Urinary bladder (tissue), 4 donors: ENCODE data around the gene EPB41L5. TPM values are rescaled to one million over a fixed set of nuclear protein-coding genes. Genes with fewer than 3 reads are reported as not detected.
"Not testable (repeated sequence)": the region's sequence is repeated elsewhere in the genome, so short reads cannot be mapped to it uniquely, and the experiment has no call there.

Experiments used
- DNase-seq: peaks from one replicate; pipeline ENCODE4 v3.0.0-alpha.2; 2015; ENCODE audit errors: extremely low spot score
- H3K27ac ChIP-seq: one replicate; pipeline ENCODE4 v1.5.1; 2013; ENCODE audit warnings: low read depth, mild to moderate bottlenecking, moderate library complexity
- H3K36me3 ChIP-seq: one replicate; pipeline ENCODE4 v1.6.1; 2013; ENCODE audit warnings: mild to moderate bottlenecking, moderate library complexity; ENCODE audit not compliant: insufficient read depth
- H3K4me1 ChIP-seq: one replicate; pipeline ENCODE4 v1.6.1; 2013; ENCODE audit warnings: mild to moderate bottlenecking, moderate library complexity; ENCODE audit not compliant: insufficient read depth
- H3K4me3 ChIP-seq: one replicate; pipeline ENCODE4 v1.5.1; 2013; ENCODE audit warnings: low read depth, low read length
- WGBS: extraction: QIAGEN DNeasy Blood & Tissue Kit; methylation state at CpG from one replicate; pipeline ENCODE4 v1.1.7; 2013; 5-methylcytosine and 5-hydroxymethylcytosine counted together
- polyA plus RNA-seq: library from polyadenylated mRNA; stranded (reverse); fragments of 200-250 nt; gene quantifications from one replicate; pipeline ENCODE4 v1.2.3, GENCODE V29; 2013
- total RNA-seq: library from RNA; depleted of rRNA; stranded (reverse); fragments of >200 nt; gene quantifications from one replicate; pipeline ENCODE4 v1.2.3, GENCODE V29; 2014
- donor health status: healthy with polysubstance abuse.
- donor health status: healthy.

Gene EPB41L5
- total and polyA plus RNA-seq, 2 donors = 10.3 to 48.3 TPM

DNA sequence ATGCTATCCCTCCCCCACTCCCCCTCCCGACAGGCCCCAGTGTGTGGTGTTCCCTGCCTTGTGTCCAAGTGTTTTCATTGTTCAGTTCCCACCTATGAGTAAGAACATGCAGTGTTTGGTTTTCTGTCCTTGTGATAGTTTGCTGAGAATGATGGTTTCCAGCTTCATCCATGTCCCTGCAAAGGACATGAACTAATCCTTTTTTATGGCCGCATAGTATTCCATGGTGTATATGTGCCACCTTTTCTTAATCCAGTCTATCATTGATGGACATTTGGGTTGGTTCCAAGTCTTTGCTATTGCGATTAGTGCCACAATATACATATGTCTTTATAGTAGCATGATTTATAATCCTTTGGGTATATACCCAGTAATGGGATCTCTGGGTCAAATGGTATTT, 108.5 kb downstream of the EPB41L5 start:
- WGBS = 96% methylated on average over 3 of the region's 3 CpGs
- not testable (repeated sequence) for DNase-seq, H3K4me3 ChIP-seq, H3K4me1 ChIP-seq, H3K27ac ChIP-seq, H3K36me3 ChIP-seq

DNA sequence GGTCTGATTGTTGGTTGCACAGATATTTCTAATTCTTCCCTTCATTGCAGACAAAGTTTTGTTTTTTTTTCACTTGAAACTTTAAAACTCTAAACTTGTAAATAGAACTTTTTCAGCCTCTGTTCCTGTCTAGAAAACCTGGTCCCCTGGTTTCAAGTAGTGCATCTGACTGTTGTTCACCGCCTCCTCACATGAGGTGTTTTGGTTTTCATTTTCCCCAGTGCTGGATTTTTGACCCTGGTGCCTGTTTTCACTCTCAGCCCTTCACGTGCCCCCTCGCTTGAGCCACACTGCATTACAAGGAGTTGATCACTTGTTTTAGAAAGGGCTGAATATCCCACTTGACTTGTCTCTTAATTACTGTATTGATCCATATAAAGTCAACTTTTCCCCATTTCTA, 110.2 kb downstream of the EPB41L5 start:
- 91% methylated on average over 3 of the region's 3 CpGs for WGBS
- Histone ChIP-seq H3K27ac (no peak overlapping the region), H3K36me3 (peaks cover 2% of the 10 kb centered on the region), H3K4me1 (no peaks in the 10 kb centered on the region), H3K4me3 (no peak overlapping the region)
- no peak for DNase-seq

DNA sequence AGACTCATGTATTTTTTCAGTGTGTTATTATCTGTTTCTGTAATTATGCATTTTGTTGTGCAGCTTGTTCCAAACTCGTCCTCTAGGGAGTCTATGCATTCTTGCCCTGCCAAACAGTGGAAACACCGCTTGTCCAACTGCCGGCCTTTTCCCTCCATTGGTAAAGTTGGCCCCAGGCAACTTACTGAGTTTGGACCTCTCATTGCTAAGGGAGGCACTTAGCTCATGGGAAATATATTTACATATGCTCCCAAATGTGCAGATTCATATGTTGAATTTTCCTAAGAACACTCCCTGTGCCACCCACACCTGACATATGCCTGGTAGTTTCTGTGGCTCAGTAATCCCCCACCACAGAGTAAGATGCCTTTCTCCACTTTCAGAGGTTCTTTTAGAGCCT, 112.3 kb downstream of the EPB41L5 start:
- WGBS = 87% methylated on average over 3 of the region's 3 CpGs
- no peak for DNase-seq
- Histone ChIP-seq H3K4me1 (no peaks in the 10 kb centered on the region), H3K36me3 (peaks cover 2% of the 10 kb centered on the region), H3K4me3 (no peak overlapping the region), H3K27ac (no peak overlapping the region)

DNA sequence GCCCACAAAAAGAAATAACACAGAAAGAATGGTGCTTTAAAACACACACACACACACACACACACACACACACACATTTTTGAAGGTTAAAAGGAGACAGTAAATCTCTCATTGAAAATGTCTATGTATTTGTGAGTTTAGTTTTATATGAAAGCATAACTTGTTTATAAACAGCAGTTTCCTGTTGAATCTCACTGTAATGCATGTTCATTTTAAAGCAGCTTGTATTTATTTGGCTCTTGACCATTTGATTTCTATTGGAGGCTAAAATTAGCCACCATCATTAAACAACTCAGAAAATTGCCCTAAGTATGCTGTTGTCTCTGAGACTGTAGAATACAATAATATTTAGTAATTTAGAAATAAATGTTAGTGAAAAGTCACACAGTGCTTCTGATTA, 115.3 kb downstream of the EPB41L5 start:
- no peak for DNase-seq
- H3K36me3 ChIP-seq = peaks cover 2% of the 10 kb centered on the region
- no peaks in the 10 kb centered on the region for H3K4me1 ChIP-seq
- H3K27ac ChIP-seq = no peak overlapping the region
- H3K4me3 ChIP-seq = no peak overlapping the region

DNA sequence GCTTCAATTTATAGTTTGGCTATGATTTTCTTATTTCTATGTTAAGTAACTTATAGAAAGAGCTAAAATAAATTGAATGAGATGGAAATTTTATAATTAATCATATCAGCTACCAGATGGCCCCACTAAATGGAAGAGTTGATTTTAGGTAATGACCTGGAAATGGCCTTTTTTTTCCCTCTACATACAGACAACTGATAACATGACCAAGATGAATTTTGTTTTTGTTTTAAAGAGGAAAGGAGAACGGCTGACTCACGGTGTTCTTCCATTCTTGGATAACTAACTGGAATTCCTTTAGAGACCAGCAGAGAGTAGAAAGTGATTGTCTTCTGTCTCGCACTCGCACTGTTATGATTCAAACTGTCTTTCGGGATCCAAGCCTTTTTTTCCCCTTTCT, 119.3 kb downstream of the EPB41L5 start:
- Histone ChIP-seq H3K27ac (no peak overlapping the region), H3K4me3 (no peak overlapping the region), H3K36me3 (peaks cover 2% of the 10 kb centered on the region), H3K4me1 (no peaks in the 10 kb centered on the region)
- no peak for DNase-seq
- 87% methylated on average over 5 of the region's 5 CpGs for WGBS

DNA sequence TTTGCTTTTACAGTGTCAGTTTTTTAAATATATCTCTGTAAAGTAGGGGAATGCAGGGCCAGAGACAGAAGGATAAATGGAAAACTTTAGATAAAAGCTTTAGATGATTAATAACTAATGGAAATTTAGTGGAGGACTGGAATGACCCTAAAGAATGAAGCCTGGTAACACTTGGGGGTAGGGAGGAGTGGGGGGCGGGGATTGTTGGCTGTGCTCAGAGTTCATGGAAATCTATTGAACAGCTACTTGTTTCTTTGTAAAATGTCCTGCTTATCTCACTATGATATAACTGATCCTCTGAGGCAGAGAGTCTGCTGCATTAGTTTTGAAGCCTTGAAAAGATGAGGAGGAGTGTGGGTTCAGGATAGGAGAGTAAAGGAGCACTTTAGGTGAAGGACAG, 119.8 kb downstream of the EPB41L5 start:
- DNase-seq = no peak
- H3K4me1 ChIP-seq = no peaks in the 10 kb centered on the region
- WGBS = 98% methylated on average over 1 of the region's 1 CpG

DNA sequence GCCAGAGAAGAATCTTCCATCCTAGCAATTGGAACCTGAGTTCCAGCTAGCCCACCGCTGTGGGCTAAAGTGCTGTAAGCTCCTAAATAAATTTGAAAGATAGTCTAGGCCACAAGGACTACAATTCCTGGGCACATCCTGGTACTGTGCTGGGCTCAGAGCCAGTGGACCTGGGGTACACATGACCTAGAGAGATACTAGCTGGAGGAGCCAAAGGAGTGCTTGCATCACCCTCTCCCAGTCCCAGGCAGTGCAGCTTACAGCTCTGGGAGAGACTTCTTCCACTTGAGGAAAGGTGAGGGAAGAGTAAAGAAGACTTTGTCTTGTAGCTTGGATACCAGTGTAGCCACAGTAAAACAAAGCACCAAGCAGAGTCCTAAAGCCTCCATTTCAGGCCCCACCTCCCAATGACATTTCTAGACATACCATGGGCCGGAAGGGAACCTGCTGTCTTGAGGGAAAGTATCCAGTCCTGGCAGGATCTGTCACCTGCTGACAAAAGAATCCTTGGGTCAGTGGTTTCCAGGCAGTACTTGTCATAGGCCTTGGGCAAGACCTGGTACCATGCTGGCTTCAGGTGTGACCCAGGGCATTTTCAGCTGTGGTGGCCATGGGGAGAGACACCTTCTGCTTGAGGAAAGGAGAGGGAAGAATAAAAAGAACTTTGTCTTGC, 120.8 kb downstream of the EPB41L5 start:
- 99% methylated on average over 2 of the region's 2 CpGs for WGBS
- Histone ChIP-seq H3K4me3 (no peak overlapping the region), H3K27ac (no peak overlapping the region), H3K4me1 (no peaks in the 10 kb centered on the region), H3K36me3 (no peaks in the 10 kb centered on the region)
- DNase-seq = no peak

More for the DNA sequence above, 119.8 kb downstream of the EPB41L5 start:
- no peaks in the 10 kb centered on the region for H3K36me3 ChIP-seq
- no peak overlapping the region for H3K27ac ChIP-seq
- H3K4me3 ChIP-seq = no peak overlapping the region

DNA sequence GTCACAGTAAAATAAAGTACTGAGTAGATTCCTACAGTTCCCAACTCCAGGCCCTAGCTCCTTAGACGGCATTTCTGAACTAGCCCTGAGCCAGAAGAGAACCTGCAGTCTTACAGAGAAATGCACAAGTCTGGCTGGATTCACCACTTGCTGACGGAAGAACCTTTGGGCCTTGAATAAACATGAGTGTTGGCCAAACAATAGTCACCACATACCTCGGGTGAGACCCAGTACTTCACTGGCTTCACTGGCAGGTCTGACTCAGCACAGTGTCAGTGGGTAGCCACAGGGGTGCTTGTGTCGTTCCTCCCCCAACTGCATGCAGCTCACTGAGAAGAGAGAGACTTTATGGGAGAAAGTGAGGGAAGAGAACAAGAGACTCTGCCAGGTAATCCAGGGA, 121.4 kb downstream of the EPB41L5 start:
- DNase-seq = no peak
- WGBS = 94% methylated on average over 4 of the region's 4 CpGs
- no peak overlapping the region for H3K27ac ChIP-seq
- H3K36me3 ChIP-seq = no peaks in the 10 kb centered on the region
- no peak overlapping the region for H3K4me3 ChIP-seq
- H3K4me1 ChIP-seq = no peaks in the 10 kb centered on the region

DNA sequence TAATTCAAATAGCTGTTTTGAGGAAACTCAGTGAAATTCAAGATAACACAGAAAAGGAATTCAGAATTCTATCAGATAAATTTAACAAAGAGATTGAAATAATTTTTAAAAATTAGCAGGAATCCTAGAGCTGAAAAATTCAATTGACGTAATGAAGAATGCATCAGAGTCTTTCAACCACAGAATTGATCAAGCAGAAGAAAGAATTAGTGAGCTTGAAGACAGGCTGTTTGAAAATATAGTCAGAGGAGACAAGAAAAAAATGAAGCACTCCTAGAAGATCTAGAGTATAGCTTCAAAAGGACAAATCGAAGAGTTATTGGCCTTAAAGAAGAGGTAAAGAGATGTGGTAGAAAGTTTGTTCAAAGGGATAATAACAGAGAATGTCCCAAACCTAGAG, 122.1 kb downstream of the EPB41L5 start:
- WGBS = 96% methylated on average over 2 of the region's 2 CpGs
- H3K4me3 ChIP-seq, DNase-seq, H3K27ac ChIP-seq, H3K4me1 ChIP-seq, H3K36me3 ChIP-seq: not testable (repeated sequence)

DNA sequence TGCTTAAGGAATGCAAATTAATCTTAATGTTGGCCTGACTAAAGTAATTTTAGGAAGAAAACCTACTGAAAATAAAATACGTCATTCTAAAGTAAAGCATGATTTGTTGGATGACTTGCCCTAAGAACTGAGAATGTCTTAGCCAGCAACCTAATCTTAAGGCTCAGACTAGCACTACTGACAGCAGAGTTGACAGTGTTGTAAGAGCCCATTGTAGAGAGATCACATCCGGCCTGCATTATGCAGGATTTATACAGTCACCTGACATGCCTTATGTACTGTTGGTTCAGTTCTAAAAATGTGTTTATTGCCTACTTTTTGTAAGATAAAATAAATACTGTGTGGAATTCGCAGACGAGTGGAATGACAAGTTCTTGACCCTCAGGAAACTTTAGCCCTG, 128.0 kb downstream of the EPB41L5 start:
- Histone ChIP-seq H3K4me1 (no peaks in the 10 kb centered on the region), H3K36me3 (no peaks in the 10 kb centered on the region), H3K4me3 (no peak overlapping the region), H3K27ac (no peak overlapping the region)
- DNase-seq = no peak
- WGBS = 81% methylated on average over 4 of the region's 4 CpGs

DNA sequence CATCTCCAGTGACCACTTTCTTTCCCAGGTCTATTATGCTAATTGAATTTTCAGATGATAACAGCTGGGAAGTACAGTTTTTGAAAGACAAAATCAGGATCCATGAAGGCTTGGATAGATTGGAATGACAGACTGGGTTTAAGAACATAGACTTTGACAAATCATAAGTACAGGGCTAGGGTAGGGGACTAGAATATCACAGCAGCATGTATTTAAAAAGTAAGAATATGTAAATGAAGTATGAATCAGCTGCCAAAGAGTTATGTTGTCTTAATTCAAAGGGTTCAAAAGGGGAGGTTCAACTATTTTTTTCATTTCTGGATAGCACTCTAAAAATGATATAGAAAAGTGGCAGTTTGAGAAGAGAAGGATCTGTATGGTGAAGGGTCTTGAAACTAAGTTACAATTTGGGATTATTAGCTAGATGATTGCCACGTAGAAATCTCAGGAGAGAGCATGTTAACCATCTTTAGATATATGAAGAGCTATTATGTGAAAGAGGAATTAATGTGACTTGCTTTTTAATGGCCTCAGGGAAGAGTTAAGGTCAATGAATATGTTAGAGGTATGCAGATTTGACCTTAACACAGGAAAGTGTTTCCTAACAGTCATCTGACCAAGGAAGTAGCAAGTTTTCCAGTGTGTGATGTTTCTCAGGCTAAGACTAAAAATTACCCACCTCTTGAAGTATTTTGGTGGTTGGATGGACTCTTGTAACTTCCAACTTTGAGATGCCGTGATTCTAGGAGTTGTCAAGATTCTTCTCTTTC, 128.6 kb downstream of the EPB41L5 start:
- Histone ChIP-seq H3K4me3 (no peak overlapping the region), H3K27ac (no peak overlapping the region), H3K4me1 (no peaks in the 10 kb centered on the region), H3K36me3 (no peaks in the 10 kb centered on the region)
- no peak for DNase-seq
- WGBS = 95% methylated on average over 2 of the region's 2 CpGs

DNA sequence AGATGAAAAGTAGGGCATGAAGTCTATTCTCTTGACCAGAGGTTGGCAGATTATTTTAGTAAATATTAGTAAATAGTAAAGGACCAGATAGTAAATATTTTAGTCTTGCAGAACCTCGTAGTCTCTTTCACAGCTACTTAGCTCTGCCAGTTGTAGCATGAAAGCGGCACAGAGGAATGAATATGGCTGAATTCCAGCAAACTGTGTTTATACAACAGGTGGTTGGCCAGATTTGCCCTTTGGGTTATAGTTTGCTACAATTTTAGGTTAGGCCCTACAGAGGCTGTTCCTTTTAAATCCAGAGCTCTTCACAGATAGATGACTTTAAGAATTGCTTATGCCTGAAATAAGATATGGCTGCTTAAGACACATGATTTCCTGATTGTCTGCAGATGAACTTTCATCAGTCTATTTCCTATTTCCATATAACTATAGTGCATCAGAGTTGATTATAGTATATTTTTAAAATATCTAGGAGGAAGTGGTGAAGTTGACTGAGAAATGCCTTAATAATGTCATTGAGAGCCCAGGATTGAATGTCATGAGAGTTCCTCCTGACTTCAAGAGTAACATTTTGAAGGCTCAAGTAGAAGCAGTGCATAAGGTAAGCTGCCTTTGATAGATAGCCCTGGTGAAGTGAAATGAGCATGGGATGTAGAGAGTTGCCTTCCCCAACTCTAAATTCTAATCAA, 129.8 kb downstream of the EPB41L5 start:
- no peak for DNase-seq

DNA sequence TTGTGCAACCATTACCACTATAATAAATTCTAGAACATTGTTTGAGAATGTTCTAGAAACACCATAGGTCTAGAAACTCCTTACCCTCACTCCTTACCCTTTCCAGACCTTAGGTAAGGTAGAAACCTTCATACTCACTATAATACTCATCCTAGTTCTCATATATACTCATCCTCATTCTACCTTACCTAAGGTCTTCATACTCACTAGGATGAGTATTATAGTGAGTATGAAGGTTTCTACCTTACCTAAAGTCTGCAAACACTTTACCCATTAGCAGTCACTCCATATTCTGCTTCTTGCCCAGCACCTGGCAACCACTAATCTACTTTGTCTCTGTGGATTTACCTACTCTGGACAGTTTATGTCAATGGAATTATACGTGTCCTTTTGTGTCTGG, 135.4 kb downstream of the EPB41L5 start:
- Histone ChIP-seq H3K4me1 (no peaks in the 10 kb centered on the region), H3K4me3 (no peak overlapping the region), H3K27ac (no peak overlapping the region), H3K36me3 (no peaks in the 10 kb centered on the region)
- WGBS = 95% methylated on average over 1 of the region's 1 CpG
- no peak for DNase-seq

More for the DNA sequence above, 129.8 kb downstream of the EPB41L5 start:
- Histone ChIP-seq H3K36me3 (no peaks in the 10 kb centered on the region), H3K4me3 (no peak overlapping the region), H3K27ac (no peak overlapping the region), H3K4me1 (no peaks in the 10 kb centered on the region)
- 83% methylated on average over 2 of the region's 2 CpGs for WGBS

DNA sequence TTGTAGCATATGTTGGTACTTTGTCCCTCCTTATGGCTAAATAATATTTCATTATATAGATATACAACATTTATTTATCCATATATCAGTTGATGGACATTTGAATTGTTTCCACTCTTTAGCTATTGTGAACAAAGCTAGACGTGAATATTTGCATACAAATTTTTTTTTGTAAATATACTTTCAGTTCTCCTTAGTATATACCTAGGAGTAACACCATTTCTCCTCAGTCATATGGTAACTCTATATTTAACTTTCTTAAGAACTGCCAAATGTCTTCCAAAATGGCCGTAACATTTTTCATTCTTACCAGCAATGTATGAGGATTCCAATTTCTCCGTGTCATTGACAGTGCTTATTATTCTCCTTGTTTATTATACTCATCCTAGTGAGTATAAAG, 135.8 kb downstream of the EPB41L5 start:
- 96% methylated on average over 3 of the region's 3 CpGs for WGBS
- Histone ChIP-seq H3K4me1 (no peaks in the 10 kb centered on the region), H3K36me3 (no peaks in the 10 kb centered on the region), H3K27ac (no peak overlapping the region), H3K4me3 (no peak overlapping the region)
- no peak for DNase-seq
